ENCODE results near the gene SP110.

DNA sequence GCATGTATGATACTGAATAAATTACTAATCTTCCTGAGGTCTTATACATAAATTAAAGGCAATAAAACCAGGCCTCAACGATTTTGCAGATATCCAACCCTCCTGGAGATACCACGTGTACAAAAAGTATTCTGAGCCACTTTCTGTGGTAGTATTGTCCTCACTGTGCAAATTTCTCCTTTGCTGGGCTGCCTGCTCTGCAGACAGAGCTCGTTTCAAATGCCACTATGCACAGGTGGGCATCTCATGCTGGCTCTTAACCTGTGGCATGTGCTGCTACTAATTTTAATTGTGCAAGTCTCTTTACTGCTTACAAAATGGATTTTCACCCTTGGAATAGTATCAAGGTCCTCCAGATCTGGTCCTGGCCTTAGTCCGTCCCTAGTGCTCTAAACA lies 84.7 kb downstream of the SP110 start:
- TF ChIP-seq MYNN (tag by site-specific recombination; IDR thresholded peaks at IDR 0.05; ENCODE audit: borderline replicate concordance) (no peak), ZNF140 (tag by site-specific recombination; IDR thresholded peaks at IDR 0.05) (no peak), ZNF274 (IDR thresholded peaks at IDR 0.05; ENCODE audit: low read length) (no peak), ZNF274 (tag by site-specific recombination; IDR thresholded peaks at IDR 0.05; ENCODE audit: borderline replicate concordance) (no peak), ZNF341 (tag by site-specific recombination; IDR thresholded peaks at IDR 0.05; ENCODE audit: low read depth) (no peak)
- TF ChIP-seq, protein P1, sequence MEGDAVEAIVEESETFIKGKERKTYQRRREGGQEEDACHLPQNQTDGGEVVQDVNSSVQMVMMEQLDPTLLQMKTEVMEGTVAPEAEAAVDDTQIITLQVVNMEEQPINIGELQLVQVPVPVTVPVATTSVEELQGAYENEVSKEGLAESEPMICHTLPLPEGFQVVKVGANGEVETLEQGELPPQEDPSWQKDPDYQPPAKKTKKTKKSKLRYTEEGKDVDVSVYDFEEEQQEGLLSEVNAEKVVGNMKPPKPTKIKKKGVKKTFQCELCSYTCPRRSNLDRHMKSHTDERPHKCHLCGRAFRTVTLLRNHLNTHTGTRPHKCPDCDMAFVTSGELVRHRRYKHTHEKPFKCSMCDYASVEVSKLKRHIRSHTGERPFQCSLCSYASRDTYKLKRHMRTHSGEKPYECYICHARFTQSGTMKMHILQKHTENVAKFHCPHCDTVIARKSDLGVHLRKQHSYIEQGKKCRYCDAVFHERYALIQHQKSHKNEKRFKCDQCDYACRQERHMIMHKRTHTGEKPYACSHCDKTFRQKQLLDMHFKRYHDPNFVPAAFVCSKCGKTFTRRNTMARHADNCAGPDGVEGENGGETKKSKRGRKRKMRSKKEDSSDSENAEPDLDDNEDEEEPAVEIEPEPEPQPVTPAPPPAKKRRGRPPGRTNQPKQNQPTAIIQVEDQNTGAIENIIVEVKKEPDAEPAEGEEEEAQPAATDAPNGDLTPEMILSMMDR (tag by site-specific recombination; IDR thresholded peaks at IDR 0.05) = no peak

Data from HEK293 (cell line).